ENCODE measurements around the gene ZBTB20.

DNA sequence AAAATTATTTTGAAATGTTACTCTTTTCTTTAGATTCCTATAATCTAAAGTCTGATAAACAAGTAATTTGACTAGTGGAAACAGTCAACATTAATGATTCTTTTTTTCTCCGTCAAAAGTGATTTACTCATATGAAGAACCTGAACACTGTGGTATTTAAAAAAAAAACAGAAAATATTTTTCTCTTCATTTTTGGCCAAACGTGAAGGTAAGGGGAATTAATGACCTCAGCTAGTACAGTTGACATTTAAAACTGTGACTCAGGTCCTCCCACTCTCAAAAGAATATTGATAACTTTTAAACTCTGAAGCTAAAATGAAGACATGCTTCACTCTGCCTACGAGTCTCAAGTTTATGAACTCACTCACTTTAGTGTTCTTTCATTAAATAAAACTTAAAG is 818.7 kb downstream of the ZBTB20 start:
- TF ChIP-seq, protein P1, sequence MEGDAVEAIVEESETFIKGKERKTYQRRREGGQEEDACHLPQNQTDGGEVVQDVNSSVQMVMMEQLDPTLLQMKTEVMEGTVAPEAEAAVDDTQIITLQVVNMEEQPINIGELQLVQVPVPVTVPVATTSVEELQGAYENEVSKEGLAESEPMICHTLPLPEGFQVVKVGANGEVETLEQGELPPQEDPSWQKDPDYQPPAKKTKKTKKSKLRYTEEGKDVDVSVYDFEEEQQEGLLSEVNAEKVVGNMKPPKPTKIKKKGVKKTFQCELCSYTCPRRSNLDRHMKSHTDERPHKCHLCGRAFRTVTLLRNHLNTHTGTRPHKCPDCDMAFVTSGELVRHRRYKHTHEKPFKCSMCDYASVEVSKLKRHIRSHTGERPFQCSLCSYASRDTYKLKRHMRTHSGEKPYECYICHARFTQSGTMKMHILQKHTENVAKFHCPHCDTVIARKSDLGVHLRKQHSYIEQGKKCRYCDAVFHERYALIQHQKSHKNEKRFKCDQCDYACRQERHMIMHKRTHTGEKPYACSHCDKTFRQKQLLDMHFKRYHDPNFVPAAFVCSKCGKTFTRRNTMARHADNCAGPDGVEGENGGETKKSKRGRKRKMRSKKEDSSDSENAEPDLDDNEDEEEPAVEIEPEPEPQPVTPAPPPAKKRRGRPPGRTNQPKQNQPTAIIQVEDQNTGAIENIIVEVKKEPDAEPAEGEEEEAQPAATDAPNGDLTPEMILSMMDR (IDR thresholded peaks at IDR 0.05; ENCODE audit: insufficient read depth, low read length, poor library complexity, severe bottlenecking): no peak
- TF ChIP-seq EZH2phosphoT487 (conservative IDR thresholded peaks at IDR 0.05; ENCODE audit: low read length): no peak

Measured in SU-DHL-6 (cell line).